Astrocyte (in vitro differentiated cells and primary cell): ENCODE results near the gene TMEM178B. TPM values are rescaled to one million over a fixed set of nuclear protein-coding genes. Genes with fewer than 3 reads are reported as not detected.

Experiments used
- DNase-seq: peaks from one replicate; pipeline ENCODE4 v3.0.0-alpha.2; 2010; ENCODE audit warnings: low read depth
- FAIRE-seq: peaks from 2 replicates; lab custom pipeline; 2011; peaks lifted over from hg19 to GRCh38; lab: Jason Lieb, UNC
- H2AFZ ChIP-seq: 2 replicates; pipeline ENCODE4 v1.6.0; 2012; ENCODE audit warnings: low read depth, low read length, inconsistent platforms
- H3K27ac ChIP-seq: 2 replicates; pipeline ENCODE4 v1.5.1; 2011; ENCODE audit warnings: low read depth, low read length, inconsistent platforms
- H3K27me3 ChIP-seq: 2 replicates; pipeline ENCODE4 v1.6.0; 2011; ENCODE audit warnings: low read length, inconsistent platforms; ENCODE audit not compliant: insufficient read depth
- H3K36me3 ChIP-seq: 2 replicates; pipeline ENCODE4 v1.5.1; 2011; ENCODE audit warnings: low read length, inconsistent platforms; ENCODE audit not compliant: insufficient read depth
- H3K4me1 ChIP-seq: 2 replicates; pipeline ENCODE4 v1.5.1; 2011; ENCODE audit warnings: low read length, inconsistent platforms; ENCODE audit not compliant: insufficient read depth
- H3K4me2 ChIP-seq: 2 replicates; pipeline ENCODE4 v1.6.0; 2012; ENCODE audit warnings: low read length, inconsistent platforms
- H3K4me3 ChIP-seq: 2 replicates; pipeline ENCODE4 v1.5.1; 2011; ENCODE audit warnings: low read depth, mild to moderate bottlenecking, low read length, inconsistent platforms; ENCODE audit not compliant: insufficient read depth
- H3K79me2 ChIP-seq: 2 replicates; pipeline ENCODE4 v1.6.0; 2012; ENCODE audit warnings: mild to moderate bottlenecking, low read length, inconsistent platforms; ENCODE audit not compliant: insufficient read depth
- H3K9ac ChIP-seq: 2 replicates; pipeline ENCODE4 v1.6.0; 2012; ENCODE audit warnings: mild to moderate bottlenecking, low read length, inconsistent platforms
- H3K9me3 ChIP-seq: 2 replicates; pipeline ENCODE4 v1.5.1; 2012; ENCODE audit warnings: low read depth, mild to moderate bottlenecking, low read length, inconsistent platforms; ENCODE audit not compliant: insufficient read depth
- H4K20me1 ChIP-seq: 2 replicates; pipeline ENCODE4 v1.6.0; 2012; ENCODE audit warnings: low read length, inconsistent platforms; ENCODE audit not compliant: insufficient read depth
- H3K27ac Mint-ChIP-seq: one replicate; pipeline ENCODE4 v1.8.0; 2021; ENCODE audit warnings: mild to moderate bottlenecking, mixed read lengths; ENCODE audit not compliant: unreplicated experiment
- H3K27me3 Mint-ChIP-seq: one replicate; pipeline ENCODE4 v1.8.0; 2021; ENCODE audit warnings: low read depth, mixed read lengths; ENCODE audit not compliant: unreplicated experiment
- H3K36me3 Mint-ChIP-seq: one replicate; pipeline ENCODE4 v1.8.0; 2021; ENCODE audit warnings: low read depth, mixed read lengths; ENCODE audit not compliant: unreplicated experiment
- H3K4me1 Mint-ChIP-seq: one replicate; pipeline ENCODE4 v1.8.0; 2021; ENCODE audit warnings: low read depth, mixed read lengths; ENCODE audit not compliant: unreplicated experiment
- H3K4me3 Mint-ChIP-seq: one replicate; pipeline ENCODE4 v1.8.0; 2021; ENCODE audit warnings: mild to moderate bottlenecking, moderate library complexity, mixed read lengths; ENCODE audit not compliant: unreplicated experiment
- H3K9me3 Mint-ChIP-seq: one replicate; pipeline ENCODE4 v1.8.0; 2021; ENCODE audit warnings: mild to moderate bottlenecking, mixed read lengths; ENCODE audit not compliant: unreplicated experiment
- EZH2 ChIP-seq: IDR thresholded peaks from 2 replicates; pipeline ENCODE4 v1.6.1; 2012; ENCODE audit warnings: mild to moderate bottlenecking, low read length, inconsistent platforms; ENCODE audit not compliant: insufficient read depth
- total RNA-seq: library from RNA; stranded (reverse); gene quantifications from 2 replicates; pipeline ENCODE4 v1.2.1, GENCODE V29; 2021
- TF ChIP-seq, protein P1 (sequence below): IDR thresholded peaks from 2 replicates; pipeline ENCODE4 v1.5.1; 2011; ENCODE audit warnings: low read depth, mild to moderate bottlenecking, inconsistent platforms, low read length, moderate library complexity; ENCODE audit not compliant: insufficient read depth

The TMEM178B gene
- total RNA-seq, 1 donor from 2014 or later, result 3.9 TPM

- no peak for TF ChIP-seq EZH2
- TF ChIP-seq, protein P1, sequence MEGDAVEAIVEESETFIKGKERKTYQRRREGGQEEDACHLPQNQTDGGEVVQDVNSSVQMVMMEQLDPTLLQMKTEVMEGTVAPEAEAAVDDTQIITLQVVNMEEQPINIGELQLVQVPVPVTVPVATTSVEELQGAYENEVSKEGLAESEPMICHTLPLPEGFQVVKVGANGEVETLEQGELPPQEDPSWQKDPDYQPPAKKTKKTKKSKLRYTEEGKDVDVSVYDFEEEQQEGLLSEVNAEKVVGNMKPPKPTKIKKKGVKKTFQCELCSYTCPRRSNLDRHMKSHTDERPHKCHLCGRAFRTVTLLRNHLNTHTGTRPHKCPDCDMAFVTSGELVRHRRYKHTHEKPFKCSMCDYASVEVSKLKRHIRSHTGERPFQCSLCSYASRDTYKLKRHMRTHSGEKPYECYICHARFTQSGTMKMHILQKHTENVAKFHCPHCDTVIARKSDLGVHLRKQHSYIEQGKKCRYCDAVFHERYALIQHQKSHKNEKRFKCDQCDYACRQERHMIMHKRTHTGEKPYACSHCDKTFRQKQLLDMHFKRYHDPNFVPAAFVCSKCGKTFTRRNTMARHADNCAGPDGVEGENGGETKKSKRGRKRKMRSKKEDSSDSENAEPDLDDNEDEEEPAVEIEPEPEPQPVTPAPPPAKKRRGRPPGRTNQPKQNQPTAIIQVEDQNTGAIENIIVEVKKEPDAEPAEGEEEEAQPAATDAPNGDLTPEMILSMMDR, result no peak
- H3K27me3 ChIP-seq, result no peaks in the 10 kb centered on the region
- DNase-seq, result no peak
- H3K9me3 ChIP-seq, result no peaks in the 10 kb centered on the region
- H3K9me3 Mint-ChIP-seq, result no peaks in the 10 kb centered on the region
- peaks cover 8% of the 10 kb centered on the region for H3K27me3 Mint-ChIP-seq
- H3K4me3 Mint-ChIP-seq, result no peak overlapping the region
- H3K79me2 ChIP-seq, result no peaks in the 10 kb centered on the region
- no peak overlapping the region for H3K4me3 ChIP-seq
- H4K20me1 ChIP-seq, result no peaks in the 10 kb centered on the region
- no peaks in the 10 kb centered on the region for H3K4me1 ChIP-seq
- H2AFZ ChIP-seq, result no peak overlapping the region
- H3K27ac ChIP-seq, result no peak overlapping the region
- no peak overlapping the region for H3K27ac Mint-ChIP-seq
- no peak overlapping the region for H3K9ac ChIP-seq
- no peaks in the 10 kb centered on the region for H3K4me1 Mint-ChIP-seq
- H3K36me3 ChIP-seq, result no peaks in the 10 kb centered on the region
- no peak overlapping the region for H3K4me2 ChIP-seq
- H3K36me3 Mint-ChIP-seq, result no peaks in the 10 kb centered on the region
- FAIRE-seq, result no peak
These were observed 172.6 kb downstream of the TMEM178B start for GRCh38 chr7:141246426-141246825.

DNA sequence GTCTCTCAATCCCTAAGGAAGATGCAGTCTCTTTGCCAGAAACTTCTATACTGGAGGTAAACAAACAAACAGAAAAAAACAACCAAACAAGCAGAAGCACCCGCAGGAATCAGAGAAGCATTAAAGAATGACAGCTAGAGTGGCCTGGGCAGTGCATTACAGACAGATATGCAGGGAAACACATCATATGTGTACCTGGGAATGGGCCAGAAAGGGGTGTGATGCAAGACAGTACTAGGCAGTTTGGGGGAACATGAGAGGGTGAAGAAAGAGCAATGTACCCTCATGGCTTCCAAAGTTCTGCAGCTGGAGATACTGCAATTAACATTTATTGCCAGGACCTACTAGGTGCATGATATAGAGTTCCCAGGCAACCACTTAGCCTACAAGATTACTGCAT, 177.3 kb downstream of the TMEM178B start:
- H3K4me1 Mint-ChIP-seq, result no peaks in the 10 kb centered on the region
- TF ChIP-seq, protein P1, result no peak
- no peak for TF ChIP-seq EZH2
- no peak for FAIRE-seq

DNA sequence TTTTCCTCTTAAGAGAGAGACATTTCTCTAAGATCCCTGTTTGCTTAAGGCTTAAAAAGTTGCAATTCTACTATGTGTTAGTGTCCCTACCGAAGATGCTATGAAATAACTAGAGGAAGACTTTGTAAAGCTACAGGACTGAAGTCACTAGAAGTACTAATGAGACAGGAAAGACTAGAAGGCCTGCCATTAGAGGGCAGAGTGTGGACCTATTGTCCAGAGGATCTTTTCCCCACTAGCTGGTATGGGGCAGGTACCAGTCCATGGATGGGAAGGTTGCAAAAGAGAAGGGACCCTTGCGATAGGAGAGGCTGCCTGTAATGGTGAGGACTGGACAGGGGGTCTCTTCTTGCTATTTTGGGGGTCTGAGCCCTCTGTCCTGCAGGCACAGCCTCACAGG, 178.1 kb downstream of the TMEM178B start:
- no peak overlapping the region for H3K9ac ChIP-seq
- TF ChIP-seq, protein P1, result no peak
- no peak for TF ChIP-seq EZH2
- H4K20me1 ChIP-seq, result no peaks in the 10 kb centered on the region
- no peaks in the 10 kb centered on the region for H3K4me1 ChIP-seq
- H3K9me3 ChIP-seq, result no peaks in the 10 kb centered on the region
- H3K4me1 Mint-ChIP-seq, result no peaks in the 10 kb centered on the region
- H3K27me3 Mint-ChIP-seq, result peaks cover 13% of the 10 kb centered on the region
- no peaks in the 10 kb centered on the region for H3K79me2 ChIP-seq
- FAIRE-seq (no peak), DNase-seq (no peak)
- no peak overlapping the region for H3K27ac Mint-ChIP-seq
- no peaks in the 10 kb centered on the region for H3K36me3 ChIP-seq
- H3K9me3 Mint-ChIP-seq, result peaks cover 4% of the 10 kb centered on the region
- H3K27ac ChIP-seq, result no peak overlapping the region
- no peaks in the 10 kb centered on the region for H3K36me3 Mint-ChIP-seq
- H3K4me2 ChIP-seq, result no peak overlapping the region
- no peak overlapping the region for H2AFZ ChIP-seq
- H3K4me3 Mint-ChIP-seq, result no peak overlapping the region
- no peak overlapping the region for H3K4me3 ChIP-seq
- H3K27me3 ChIP-seq, result no peaks in the 10 kb centered on the region

More for the DNA sequence above, 177.3 kb downstream of the TMEM178B start:
- no peak overlapping the region for H3K4me2 ChIP-seq
- no peaks in the 10 kb centered on the region for H3K27me3 ChIP-seq
- no peak overlapping the region for H3K27ac Mint-ChIP-seq
- peaks cover 13% of the 10 kb centered on the region for H3K27me3 Mint-ChIP-seq
- H3K9me3 Mint-ChIP-seq, result peaks cover 2% of the 10 kb centered on the region
- H3K79me2 ChIP-seq, result no peaks in the 10 kb centered on the region
- no peak overlapping the region for H2AFZ ChIP-seq
- H3K4me3 Mint-ChIP-seq, result no peak overlapping the region
- no peak for DNase-seq
- no peaks in the 10 kb centered on the region for H3K36me3 ChIP-seq
- no peaks in the 10 kb centered on the region for H3K4me1 ChIP-seq
- no peaks in the 10 kb centered on the region for H3K9me3 ChIP-seq
- no peaks in the 10 kb centered on the region for H3K36me3 Mint-ChIP-seq
- no peak overlapping the region for H3K27ac ChIP-seq
- H3K9ac ChIP-seq, result no peak overlapping the region
- no peak overlapping the region for H3K4me3 ChIP-seq
- H4K20me1 ChIP-seq, result no peaks in the 10 kb centered on the region
